GM19023 (cell line): ENCODE data around the gene SMAP2.
"Not testable (repeated sequence)": the region's sequence is repeated elsewhere in the genome, so short reads cannot be mapped to it uniquely, and the experiment has no call there.

Experiments
- ATAC-seq: cut with Tn5 transposase; IDR thresholded peaks from one replicate; pipeline ENCODE4 v1.9.1; 2021; ENCODE audit warnings: mild to moderate bottlenecking, moderate library complexity; ENCODE audit not compliant: unreplicated experiment

Gene SMAP2

GRCh38 chr1:40373323-40374283 is at the start of gene SMAP2:
Gene SMAP2 (plus strand): TSS chr1:40373727. CDS start chr1:40374121, 394 bp downstream.
- ATAC-seq, result peak; percentile 85

DNA sequence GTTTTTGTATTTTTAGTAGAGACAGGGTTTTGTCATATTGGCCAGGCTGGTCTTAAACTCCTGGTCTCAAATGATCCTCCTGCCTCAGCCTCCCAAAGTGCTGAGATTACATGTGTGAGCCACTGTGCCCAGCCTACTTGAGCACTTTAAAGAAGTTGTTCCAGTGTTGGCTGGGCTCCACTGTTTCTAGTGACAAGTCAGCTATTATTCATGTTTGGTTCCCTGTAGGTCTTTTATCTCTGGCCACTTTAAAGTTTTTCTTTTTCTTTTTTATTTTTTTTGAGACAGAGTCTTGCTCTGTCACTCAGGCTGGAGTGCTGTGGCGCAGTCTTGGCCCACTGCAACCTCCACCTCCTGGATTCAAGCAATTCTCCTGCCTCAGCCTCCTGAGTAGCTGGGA is 42.1 kb upstream of the SMAP2 start:
- ATAC-seq, result not testable (repeated sequence)

- no peak for ATAC-seq
Measured at GRCh38 chr1:40332695-40333094, 40.8 kb upstream of the SMAP2 start.

- no peak for ATAC-seq
Measured at GRCh38 chr1:40337443-40337842, 36.1 kb upstream of the SMAP2 start.

- no peak for ATAC-seq
Measured at GRCh38 chr1:40338745-40339419, 34.6 kb upstream of the SMAP2 start.

GRCh38 chr1:40339420-40340323 is 33.9 kb upstream of the SMAP2 start:
- ATAC-seq, result no peak

DNA sequence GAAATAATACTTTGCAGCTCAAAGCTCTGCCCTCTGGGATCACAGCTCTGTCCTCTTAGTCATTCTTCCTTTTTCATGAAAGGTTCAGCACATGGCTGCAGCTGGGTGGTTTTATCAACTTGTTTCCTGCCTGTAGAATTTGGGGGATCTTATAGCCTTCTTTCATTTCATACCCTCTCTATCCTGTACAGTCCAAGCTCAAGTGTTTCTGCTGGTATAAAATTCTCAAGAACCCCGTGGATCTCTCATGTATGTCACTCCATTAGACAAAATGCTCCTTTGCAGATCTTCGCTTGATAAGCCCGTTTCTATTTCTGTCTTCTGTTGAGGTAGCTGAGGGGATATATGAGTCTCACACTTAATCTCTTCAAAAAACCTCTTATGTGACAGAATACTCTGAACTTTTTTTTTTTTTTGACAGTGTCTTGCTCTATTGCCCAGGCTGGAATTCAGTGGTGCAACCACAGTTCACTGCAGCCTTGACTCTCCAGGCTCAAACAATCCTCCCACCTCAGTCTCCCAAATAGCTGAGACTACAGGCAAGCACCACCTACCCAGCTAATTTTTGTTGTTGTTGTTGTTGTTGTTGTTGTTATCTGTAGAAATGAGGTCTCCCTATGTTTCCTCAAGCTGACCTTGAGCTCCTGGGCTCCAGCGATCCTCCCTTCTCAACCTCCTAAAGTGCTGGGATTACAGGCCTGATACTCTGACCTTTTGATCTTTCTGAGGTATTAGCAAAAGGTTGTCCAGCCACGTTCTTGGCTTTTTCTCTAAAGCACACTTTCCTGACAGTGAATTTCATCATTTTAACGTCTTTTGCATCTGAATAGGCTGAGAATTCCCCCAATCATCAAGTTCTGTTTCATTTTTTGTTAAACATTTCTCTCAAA is 31.8 kb upstream of the SMAP2 start:
- no peak for ATAC-seq

GRCh38 chr1:40342381-40342717 is 31.2 kb upstream of the SMAP2 start:
- ATAC-seq, result not testable (repeated sequence)

DNA sequence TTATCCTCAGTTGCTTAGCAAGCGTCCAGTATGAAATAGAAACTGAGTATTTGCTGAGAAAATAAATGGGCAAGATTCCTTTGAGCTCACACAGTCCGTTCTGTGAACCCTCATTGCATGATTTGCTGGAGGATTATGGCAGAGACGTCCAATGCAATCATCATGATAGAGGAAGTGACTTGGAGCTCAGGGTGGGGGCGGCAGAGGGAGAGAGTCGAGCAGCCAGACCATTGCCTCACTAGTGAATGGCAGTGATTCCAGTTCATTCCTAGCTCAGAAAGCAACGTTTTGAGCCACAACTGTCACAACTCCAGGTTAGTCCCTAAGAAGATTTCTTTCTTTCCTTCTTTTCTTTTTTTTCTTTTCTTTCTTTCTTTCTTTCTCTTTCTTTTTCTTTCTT is 28.9 kb upstream of the SMAP2 start:
- no peak for ATAC-seq

DNA sequence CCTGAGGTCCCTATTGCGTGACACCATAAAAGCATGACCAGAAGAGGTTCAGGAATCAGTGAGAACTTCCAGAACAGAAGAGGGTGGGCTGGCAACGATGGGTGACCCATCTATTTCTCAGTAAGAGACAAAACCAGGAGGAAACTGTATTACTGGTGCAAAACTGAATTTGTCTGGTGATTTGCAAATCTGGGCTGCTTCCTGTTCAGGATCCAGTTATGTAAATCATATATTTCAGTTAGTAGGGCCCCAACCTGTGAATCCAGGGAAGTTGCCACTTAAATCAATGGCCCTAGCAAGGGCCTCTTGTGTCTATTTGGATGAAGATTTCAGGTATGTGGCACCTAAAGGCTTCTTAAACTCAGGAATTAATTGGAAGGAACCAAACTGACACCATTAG is 23.1 kb upstream of the SMAP2 start:
- ATAC-seq, result no peak

DNA sequence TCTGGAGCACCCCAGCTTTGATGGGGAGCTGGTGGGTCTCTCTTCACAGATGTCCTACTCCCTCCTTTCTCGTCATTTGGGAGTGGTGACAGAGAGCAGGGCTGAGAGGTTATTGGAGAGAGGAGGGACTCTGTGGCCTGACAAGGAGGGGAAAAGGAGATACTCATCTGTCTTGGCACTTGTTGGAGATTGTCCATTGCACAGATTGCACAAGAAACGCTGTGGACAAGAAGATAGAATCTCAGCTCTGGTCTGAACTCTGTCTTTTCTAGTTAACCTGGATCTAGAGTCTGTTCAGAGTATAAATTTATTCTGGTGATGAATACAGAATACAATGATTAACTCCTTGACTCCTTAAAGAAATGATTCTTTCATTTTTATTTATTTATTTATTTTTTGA is 22.4 kb upstream of the SMAP2 start:
- no peak for ATAC-seq

DNA sequence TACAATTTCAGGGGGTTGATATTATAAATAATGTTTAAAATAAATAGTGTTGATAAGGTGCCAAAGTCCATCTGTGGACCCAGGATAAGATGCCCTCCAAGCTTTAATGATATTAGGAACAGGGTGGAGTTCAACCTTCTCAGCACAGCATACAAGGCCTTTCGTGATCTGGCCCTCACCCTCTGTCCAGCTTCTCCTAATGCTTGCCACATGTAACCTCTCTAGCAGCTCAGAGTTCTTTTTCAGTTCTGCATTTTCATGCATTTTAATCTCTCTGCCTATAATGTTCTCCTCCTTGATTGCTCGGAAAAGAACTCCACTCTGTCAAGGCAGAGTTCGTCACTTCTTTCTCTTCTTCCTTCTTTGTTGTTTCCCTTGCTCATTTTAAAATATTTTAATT is 21.4 kb upstream of the SMAP2 start:
- ATAC-seq, result no peak

- ATAC-seq, result no peak
Measured at GRCh38 chr1:40353082-40353481, 20.4 kb upstream of the SMAP2 start.

- ATAC-seq, result no peak
Measured at GRCh38 chr1:40357625-40358024, 15.9 kb upstream of the SMAP2 start.

- no peak for ATAC-seq
Measured at GRCh38 chr1:40360631-40361030, 12.9 kb upstream of the SMAP2 start.

DNA sequence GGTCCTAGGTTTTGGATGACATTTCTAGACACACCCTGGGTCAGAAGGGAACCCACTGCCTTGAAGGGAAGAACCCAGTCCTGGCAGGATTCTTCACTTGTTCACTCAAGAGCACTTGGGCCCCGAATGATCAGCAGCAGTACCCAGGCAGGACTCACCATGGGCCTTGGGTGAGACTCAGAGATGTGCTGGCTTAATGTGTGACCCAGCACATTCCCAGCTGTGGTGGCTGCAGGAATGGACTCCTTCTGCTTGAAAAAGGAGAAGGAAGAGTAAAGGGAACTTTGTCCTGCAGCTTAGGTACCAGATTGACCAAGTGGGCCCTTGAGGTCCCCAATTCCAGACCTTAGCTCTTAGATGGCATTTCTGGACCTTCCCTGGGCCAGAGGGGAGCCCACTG is 12.3 kb upstream of the SMAP2 start:
- no peak for ATAC-seq

- no peak for ATAC-seq
Measured at GRCh38 chr1:40361637-40362036, 11.9 kb upstream of the SMAP2 start.

- ATAC-seq, result no peak
Measured at GRCh38 chr1:40362199-40362598, 11.3 kb upstream of the SMAP2 start.

GRCh38 chr1:40362699-40363098 is 10.8 kb upstream of the SMAP2 start:
- ATAC-seq, result no peak

GRCh38 chr1:40363721-40364120 is 9.8 kb upstream of the SMAP2 start:
- ATAC-seq, result peak; percentile 88
